Measurements from ENCODE around the gene BIRC3.
A peak's percentile ranks its signal among the peaks of the same experiment; 100 is the strongest.
"Not testable (repeated sequence)": the region's sequence is repeated elsewhere in the genome, so short reads cannot be mapped to it uniquely, and the experiment has no call there.

Gene BIRC3

DNA sequence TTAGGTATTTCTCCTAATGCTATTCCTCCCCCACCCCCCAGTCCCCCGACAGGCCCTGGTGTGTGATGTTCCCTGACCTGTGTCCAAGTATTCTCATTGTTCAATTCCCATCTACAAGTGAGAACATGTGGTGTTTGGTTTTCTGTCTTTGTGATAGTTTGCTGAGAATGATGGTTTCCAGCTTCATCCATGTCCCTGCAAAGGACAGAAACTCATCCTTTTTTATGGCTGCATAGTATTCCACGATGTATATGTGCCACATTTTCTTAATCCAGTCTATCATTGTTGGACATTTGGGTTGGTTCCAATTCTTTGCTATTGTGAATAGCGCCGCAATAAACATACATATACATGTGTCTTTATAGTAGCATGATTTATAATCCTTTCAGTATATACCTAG, 20.5 kb upstream of the BIRC3 start:
- DNase-seq = not testable (repeated sequence)

DNA sequence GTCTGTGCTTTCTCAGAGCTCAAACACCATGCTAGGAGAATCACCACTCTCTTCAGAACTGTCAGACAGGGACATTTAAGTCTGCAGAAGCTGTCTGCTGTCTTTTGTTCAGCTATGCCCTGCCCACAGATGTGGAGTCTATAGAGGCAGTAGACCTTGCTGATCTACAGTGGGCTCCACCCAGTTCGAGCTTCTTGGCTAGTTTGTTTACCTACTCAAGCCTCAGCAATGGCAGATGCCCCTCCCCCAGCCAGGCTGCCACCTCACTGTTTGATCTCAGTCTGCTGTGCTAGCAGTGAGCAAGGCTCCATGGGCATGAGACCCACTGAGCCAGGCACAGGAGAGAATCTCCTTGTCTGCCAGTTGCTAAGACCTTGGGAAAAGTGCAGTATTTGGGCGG, 16.4 kb upstream of the BIRC3 start:
- DNase-seq = not testable (repeated sequence)

DNA sequence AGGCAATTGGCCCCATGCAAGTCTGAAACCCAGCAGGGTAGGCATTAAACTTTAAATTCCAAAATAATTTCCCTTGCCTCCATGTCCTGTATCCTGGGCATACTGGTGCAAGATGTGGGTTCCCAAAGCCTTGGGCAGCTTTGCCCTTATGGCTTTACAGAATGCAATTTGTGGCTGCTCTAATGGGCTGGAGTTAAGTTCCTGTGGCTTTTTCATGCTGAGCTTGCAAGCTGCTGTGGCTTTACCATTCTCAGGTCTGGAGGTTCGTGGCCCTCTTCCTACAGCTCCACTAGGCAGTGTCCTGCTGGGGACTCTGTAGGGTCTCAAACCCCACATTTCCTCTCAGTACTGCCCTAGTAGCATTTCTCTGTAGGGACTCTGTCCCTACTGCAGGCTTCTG, 15.0 kb upstream of the BIRC3 start:
- no peak for DNase-seq

DNA sequence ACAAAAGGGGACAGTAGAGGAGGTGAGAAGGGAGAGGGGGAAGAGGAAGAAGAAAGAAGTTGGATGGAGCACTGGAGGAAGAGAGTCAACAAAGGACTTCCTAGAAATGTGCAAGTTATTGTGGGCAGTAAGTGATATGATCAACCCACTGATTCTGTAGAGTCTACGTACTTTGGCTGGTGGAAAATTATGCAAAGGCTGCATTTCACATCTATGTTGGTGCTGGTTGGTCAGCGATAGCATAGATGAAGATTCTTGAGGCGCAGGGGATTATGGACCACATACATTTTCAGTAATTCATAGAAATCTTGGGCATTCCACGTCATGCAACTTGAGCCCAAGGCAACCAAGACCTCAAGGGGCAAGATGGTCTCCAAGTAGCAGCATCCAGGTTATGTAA, 12.6 kb upstream of the BIRC3 start:
- DNase-seq = no peak

DNA sequence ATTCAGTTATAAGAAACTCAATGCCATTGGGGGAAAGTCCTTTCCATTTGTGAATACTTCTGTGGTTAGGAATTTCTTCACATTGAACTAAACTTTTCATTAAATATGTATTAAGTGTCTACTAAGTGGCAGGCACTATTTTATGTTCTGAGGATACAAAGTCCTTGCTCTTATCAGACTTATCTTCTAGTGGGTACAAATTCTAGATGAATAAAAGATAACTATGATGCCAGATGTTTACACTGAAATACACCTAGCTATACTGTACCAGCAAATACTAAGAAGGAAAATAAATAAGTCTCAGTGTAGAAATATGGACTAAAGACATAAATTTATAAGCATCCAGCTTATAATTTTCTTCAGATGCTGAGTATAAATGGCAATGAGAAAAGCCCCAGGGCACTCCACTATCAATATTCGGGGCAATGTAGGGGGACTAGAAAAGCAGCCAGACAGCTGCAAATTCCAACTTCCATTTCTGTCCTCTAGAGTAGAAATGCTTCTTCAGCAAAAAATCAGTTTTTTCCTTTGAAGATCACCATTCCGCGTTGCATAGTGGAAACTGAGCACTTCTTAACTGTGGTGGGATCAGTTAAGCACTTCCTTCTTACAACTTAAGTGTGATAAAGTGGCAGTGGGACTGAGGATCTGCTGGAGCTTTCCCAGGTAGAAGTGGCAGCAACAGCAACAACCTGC, 11.8 kb upstream of the BIRC3 start:
- no peak for DNase-seq

DNA sequence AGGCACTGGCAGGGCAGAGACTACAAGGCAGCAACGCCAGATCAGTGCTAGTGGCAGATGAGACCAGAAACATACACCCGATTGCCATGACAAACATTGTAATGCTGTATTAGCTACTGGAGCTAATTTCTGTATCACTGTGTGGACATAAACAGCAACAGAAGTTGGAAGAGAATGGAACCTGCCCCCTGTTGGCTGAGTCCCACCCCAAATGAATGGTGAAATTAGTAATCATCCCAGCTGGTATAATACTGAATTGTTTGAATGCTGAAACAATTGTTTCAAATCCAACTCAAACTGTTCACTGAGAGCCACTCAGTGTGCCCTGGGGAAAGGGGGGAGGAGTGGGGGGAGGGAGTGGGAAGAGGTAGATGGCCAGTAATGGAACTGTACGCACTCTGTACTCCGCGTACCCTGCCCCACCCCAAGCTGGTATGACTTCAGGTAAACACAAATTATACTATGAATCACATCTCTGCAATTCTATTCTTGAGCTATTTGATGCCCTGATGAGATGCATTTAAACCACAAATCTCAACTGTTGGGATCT, 11.2 kb upstream of the BIRC3 start:
- DNase-seq = no peak

DNA sequence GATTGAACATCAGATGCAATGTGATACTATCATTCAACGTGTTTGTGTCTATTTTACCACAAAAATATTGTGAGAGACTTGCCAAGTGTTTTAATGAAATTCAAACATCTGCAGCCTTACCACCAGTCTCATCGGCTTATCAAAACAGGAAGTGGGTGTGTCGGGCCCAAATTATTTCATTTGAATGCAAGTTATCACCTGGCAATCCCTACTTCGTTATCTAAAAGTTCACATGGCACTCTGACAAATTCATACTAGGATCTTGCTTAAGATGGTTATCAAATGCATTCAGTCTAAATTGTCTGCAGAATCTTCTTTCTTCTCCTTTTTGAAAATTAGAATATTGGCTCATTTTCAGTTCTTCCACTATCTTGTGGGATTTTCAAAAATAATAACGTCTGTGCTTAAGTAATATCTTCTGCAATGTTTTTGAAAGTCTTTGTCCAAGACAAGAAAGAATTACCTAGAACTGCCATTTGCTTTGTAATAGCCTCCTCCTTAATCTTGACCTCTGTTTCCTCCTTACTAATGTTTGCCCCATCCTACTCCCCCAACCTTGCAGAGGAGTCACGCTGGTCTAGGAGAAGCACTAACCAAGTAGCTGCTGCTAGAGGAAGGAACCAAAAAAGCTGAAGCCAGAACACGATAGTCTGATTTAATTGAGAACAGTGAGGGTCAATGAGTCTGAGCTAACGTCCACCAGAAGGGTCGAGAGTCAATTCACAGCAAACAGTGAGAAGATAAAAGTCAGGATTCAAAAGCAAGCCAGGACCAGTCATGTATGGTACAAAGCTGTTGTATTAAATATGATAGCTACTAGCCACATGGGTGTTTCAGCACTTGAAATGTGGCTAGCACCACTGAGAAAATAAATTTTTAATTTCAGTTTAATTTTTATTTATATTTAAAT, 10.2 kb upstream of the BIRC3 start:
- DNase-seq = no peak

DNA sequence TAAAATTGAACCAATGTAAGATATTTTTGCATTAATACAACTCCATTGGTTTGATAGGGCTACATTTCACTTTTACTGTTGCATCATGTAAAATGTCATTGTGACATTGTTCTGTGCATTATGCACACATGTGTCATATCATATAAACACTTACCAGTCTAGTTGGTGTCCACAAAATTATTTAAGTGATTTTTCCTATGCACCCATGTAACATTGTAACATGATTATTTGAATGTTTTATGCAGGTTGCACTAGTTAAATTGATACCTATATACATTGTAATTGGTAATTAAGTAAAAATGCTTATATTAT, 9.6 kb upstream of the BIRC3 start:
- no peak for DNase-seq

DNA sequence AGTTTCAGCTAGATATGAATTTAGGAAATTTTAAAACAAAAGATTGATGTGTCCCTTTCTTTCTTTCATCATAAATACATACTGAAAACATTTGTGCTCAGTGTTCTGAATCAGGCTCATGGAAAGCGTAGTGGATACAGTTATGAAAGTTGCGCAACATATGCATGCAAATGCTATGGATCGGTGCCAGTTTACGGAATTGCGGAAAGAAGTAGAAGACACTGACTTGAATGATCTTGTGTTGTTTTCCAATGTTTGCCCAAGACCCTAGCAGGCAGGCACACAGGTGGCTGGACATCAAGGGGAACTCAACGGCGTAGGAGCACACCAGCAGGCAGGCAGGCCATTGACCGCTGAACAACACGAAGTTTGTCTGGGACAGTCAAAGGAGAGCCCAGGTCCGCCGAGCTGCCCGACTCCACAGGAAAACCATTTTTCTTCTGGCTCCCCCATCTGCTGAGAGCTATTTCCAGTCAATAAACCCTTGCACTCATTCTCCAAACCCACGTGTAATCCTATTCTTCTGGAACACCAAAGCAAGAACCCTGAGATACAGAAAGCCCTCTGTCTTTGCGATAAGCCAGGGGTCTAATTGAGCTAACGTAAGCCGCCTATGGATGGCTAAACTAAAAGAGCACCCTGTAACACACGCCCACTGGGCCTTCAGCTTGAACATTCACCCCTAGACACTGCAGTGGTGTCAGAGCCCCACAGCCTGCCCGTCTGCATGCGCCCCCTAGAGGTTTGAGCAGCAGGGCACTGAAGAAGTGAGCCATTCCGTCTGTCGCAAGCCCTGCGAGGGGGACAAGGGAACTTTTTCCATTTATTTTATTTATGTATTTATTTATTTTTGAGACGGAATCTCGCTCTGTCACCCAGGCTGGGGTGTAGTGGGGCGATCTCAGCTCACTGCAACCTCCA, 7.4 kb upstream of the BIRC3 start:
- no peak for DNase-seq

DNA sequence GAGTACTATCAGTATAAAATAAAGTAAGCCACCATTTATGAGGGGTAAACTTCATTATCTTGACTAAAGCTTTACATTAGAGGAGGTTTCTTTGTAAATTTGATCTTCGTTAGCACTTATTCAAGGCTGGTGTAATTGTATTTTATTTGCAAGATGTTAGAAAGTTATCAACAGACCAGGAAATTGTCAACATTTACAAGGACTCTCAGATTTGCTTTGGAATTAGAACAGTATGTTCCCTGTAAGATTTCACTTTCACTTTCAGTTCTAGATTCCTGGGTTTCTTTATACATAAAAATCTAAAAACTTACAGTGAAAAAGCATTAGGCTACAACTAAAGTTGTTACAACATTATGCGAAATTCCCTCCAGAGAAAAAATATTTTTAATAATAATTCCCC, 4.6 kb upstream of the BIRC3 start:
- DNase-seq = no peak

DNA sequence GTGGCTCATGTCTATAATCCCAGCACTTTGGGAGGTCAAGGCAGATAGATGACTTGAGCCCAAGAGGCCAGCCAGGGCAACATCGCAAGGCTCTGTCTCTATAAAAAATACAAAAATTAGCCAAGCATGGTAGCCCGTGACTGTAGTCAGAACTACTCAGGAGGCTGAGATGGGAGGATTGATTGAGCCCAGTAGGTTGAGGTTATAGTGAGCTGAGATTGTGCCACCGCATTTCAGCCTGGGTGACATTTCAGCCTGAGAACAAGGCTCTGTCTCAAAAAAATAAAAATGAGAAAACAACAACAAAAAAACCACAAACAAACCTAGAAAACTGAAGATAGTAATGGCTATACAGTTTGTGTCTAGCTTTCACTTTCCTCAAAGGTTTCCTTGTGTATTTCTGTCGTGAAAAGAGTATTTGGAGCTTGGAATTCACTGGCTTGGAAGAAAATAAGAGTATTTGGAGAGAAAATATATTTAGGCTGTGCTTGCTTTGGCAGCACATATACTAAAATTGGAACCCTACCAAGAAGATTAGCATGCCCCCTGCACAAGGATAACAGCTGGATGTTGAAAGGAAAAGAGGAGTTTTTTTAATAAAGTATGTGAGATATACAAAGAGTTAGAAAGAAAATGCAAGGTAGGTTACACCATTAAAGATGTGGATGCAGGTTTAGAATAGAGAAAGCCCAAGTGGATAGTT, 3.9 kb upstream of the BIRC3 start:
- DNase-seq = no peak

DNA sequence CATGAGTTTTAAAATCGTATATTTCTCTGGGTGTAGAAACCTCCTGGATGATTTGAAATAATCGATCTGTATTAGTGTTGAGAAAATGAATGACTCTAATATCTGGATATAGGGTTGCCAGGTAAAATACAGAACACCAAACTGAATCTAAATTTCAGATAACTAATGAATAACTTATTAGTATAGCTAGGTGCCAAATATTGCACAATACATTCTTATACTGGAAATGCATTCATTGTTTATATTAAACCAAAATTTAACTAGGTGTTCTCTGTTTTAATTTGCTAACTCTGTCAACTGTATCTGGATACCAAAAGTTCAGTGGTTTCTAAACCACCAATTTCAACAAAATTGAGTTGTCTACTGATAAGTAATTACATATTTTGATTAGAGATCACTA, 2.5 kb upstream of the BIRC3 start:
- DNase-seq = no peak

DNA sequence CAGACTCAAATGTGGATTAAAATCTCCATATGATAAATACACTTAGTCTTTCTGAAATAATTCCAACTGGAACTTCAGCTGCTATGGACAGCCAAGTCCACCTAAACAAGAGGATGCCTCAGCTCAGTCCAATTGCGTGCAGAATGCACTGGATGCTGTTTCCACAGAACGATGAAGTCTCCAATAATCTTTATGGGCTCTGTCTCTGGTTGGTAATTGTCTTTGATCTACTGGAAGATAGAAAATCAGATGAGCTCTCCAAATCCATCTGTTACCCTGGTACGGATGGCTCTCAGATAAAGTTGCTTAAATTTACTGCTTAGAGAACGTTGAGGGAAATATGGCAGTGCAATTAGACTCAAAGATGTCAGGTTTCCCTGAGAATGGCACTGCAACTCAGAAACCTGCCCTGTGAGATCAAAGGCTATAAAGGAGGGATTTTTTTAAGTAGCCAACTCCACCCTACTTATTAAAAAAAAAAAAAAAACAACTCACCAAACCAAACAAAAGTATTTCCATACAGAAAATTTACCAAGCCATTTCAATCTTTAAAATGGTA, 859 bp upstream of the BIRC3 start:
- no peak for DNase-seq

DNA sequence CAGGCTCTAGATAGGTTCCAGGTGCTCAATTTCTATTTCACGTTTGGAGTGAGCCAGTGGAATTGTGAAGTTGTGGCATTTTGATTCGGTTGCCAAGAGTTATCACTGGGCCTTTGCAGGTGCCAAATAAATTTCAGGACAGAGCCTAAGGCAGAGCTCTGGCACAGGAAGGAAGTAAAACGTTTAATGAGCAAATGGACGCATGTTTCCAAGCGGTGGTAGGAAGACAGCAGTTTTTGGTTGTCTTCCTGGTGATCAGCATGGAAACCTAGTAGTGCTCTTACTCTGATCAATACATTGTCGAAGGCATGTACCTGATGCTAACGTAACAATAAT, 452 bp downstream of the BIRC3 start:
- no peak for DNase-seq

DNA sequence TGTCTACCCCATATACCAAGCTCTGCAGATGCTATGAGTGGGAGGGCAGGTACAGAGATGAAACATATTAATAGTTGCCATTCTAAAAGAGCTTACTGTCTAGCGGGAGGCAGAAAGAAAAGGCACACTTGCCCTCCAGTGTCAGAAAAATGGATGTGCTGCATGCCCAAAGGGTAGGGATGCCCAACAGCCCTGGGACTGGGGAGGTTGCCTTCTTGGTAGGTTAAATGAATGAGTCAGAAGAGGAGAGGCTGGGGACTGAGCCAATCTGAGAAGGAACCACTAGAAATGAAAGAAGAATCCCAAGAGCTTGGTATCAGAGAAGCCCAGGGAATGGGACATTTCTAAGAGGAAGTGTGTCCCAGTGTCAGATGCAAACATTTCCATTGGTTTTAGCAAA, 1.2 kb downstream of the BIRC3 start:
- DNase-seq = peak; percentile 60 to 72

DNA sequence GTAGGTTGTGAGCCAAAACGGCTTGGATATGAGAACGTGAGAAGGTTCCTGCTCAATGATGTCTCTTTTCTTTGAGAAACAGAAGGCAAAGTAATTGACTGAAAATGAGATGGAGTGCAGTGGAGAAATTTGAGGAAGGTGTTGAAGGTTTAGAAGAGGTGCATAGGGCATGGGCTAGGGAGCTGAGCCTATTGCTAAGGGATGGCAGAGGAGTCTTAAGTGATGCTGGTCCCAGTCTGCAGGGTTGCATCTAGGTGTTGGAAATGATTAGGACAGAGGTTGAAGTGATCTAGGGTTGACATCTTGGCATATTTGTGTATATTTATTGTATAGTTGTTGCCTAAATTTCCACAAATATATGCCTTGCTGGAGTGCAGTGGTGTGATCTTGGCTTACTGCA, 2.3 kb downstream of the BIRC3 start:
- no peak for DNase-seq

DNA sequence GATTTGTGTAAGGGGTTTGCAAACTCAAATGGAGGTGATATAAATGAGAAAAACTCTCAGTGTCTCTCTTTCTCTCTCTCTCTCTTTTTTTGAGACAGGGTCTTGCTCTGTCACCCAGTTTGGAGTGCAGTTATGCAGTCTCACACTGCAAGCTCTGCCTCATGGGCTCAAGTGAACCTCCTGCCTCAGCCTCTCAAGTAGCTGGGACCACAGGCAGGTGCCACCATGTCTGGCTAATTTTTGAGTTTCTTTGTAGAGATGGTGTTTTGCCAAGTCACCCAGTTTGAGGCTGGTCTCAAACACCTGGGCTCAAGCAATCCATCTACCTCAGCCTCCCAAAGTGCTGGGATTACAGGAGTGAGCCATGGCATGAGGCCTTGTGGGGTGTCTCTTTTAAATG, 2.9 kb downstream of the BIRC3 start:
- no peak for DNase-seq

DNA sequence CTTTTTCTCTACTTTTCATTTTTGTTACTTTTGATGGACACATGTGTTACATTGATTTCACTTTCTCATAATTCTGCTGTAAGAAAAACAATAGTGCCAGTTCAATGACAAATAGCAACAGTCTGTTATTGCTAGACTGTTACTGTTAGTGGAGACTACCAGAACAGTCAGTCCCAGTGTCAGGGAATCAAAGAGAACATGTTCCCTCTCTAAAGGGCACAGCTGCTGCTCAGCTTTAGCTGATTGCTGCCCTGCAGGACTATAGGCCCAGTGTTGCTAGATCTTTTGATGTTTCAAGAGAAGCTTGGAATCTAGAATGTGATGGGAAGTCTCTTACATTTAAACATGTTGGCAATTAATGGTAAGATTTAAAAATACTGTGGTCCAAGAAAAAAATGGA, 3.4 kb downstream of the BIRC3 start:
- DNase-seq = no peak

DNA sequence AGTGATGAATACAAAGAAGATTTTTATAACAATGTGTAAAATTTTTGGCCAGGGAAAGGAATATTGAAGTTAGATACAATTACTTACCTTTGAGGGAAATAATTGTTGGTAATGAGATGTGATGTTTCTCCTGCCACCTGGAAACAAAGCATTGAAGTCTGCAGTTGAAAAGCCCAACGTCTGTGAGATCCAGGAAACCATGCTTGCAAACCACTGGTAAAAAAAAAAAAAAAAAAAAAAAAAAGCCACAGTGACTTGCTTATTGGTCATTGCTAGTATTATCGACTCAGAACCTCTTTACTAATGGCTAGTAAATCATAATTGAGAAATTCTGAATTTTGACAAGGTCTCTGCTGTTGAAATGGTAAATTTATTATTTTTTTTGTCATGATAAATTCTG, 5.3 kb downstream of the BIRC3 start:
- DNase-seq = no peak

DNA sequence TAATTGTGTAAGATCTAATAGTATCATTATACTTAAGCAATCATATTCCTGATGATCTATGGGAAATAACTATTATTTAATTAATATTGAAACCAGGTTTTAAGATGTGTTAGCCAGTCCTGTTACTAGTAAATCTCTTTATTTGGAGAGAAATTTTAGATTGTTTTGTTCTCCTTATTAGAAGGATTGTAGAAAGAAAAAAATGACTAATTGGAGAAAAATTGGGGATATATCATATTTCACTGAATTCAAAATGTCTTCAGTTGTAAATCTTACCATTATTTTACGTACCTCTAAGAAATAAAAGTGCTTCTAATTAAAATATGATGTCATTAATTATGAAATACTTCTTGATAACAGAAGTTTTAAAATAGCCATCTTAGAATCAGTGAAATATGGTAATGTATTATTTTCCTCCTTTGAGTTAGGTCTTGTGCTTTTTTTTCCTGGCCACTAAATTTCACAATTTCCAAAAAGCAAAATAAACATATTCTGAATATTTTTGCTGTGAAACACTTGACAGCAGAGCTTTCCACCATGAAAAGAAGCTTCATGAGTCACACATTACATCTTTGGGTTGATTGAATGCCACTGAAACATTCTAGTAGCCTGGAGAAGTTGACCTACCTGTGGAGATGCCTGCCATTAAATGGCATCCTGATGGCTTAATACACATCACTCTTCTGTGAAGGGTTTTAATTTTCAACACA, 6.4 kb downstream of the BIRC3 start:
- no peak for DNase-seq

DNA sequence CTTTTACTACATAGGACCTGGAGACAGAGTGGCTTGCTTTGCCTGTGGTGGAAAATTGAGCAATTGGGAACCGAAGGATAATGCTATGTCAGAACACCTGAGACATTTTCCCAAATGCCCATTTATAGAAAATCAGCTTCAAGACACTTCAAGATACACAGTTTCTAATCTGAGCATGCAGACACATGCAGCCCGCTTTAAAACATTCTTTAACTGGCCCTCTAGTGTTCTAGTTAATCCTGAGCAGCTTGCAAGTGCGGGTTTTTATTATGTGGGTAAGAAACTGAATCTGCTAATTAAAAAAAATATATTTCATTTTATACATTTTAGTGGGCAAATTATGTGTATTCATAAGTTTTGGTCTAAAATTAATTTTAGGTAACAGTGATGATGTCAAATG, 7.8 kb downstream of the BIRC3 start:
- no peak for DNase-seq

DNA sequence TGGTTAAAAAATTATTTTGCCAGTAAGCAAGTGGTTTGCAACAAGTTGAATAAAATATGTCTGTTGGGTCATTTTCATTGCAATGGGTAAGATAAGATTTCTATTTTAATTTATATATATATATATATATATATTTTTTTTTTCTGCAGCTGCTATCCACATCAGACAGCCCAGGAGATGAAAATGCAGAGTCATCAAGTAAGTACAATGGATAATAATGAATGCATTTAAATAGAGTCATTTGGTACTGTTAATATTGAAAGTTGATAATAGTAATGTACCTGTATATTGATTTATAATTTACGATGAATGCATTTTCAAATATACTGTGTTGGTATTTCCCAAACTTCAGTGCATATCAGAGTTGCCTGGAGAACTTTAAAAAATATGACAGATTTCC, 11.5 kb downstream of the BIRC3 start:
- no peak for DNase-seq
